ENCODE results near the gene FARS2. TPM values are rescaled to one million over a fixed set of nuclear protein-coding genes. Genes with fewer than 3 reads are reported as not detected.

Gene FARS2
- total and polyA plus RNA-seq, 10 donors, result 9.0 to 27.4 (median 19.8) TPM

DNA sequence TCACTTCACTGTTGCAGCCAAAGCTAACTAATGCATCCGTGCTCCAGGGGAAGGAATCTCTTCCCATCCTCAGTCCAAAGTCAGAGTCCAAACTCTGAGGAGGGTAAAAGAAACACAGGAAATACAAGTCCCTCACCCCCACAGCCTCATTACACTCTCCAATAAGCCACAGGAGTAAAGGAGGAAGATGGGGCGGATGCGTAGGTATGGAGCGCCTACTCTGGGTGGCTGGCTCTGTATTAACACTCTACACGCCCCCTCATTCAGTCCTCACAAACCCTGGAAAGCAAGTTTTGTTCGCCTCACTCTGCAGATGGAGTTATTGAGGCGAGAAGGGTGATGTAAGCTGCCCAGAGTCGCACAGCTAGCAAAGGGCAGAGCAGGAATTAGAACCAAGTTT, 502.6 kb downstream of the FARS2 start:
- 69 to 83% (median 79%) methylated on average over 8 of the region's 8 CpGs for WGBS, 5 donors
- Histone ChIP-seq H3K9me3 (peaks cover 0 to 18% (median 6%) of the 10 kb centered on the region in 8 donors), H3K27me3 (replicated peaks in 1 of 7) (no peaks in the 10 kb centered on the region), H3K27ac (no peak overlapping the region), H3K4me3 (no peak overlapping the region), H3K4me1 (peaks cover 0 to 22% (median 0%) of the 10 kb centered on the region in 6 donors), H3K36me3 (no peaks in the 10 kb centered on the region)
- TF ChIP-seq POLR2A (IDR thresholded peaks at IDR 0.05), result no peak
- no peak for TF ChIP-seq POLR2AphosphoS5 (IDR thresholded peaks at IDR 0.05)
- no peak for TF ChIP-seq CTCF (IDR thresholded peaks at IDR 0.05 in 8 of 11, conservative IDR thresholded peaks at IDR 0.05 in 3 of 11)
- intact Hi-C loops (cut with DNase I; ENCODE audit: low total_unique reads), result no loop called here
- no peak for DNase-seq

GRCh38 chr6:5764401-5764955, 503.2 kb downstream of the FARS2 start:
- Histone ChIP-seq H3K36me3 (no peaks in the 10 kb centered on the region), H3K27ac (no peak overlapping the region), H3K4me1 (peaks cover 0 to 22% (median 0%) of the 10 kb centered on the region in 6 donors), H3K9me3 (peaks cover 0 to 22% (median 8%) of the 10 kb centered on the region in 8 donors), H3K27me3 (replicated peaks in 1 of 7) (no peaks in the 10 kb centered on the region), H3K4me3 (no peak overlapping the region)
- TF ChIP-seq CTCF (IDR thresholded peaks at IDR 0.05 in 8 of 11, conservative IDR thresholded peaks at IDR 0.05 in 3 of 11) (no peak), POLR2A (IDR thresholded peaks at IDR 0.05) (no peak), POLR2AphosphoS5 (IDR thresholded peaks at IDR 0.05) (no peak)
- WGBS, 5 donors, result 69 to 83% (median 81%) methylated on average over 9 of the region's 9 CpGs
- DNase-seq, result no peak
- intact Hi-C loops (cut with DNase I; ENCODE audit: low total_unique reads), result no loop called here

- no peak for TF ChIP-seq POLR2AphosphoS5 (IDR thresholded peaks at IDR 0.05)
- no peak for TF ChIP-seq CTCF (IDR thresholded peaks at IDR 0.05 in 8 of 11, conservative IDR thresholded peaks at IDR 0.05 in 3 of 11)
- TF ChIP-seq POLR2A (IDR thresholded peaks at IDR 0.05), result no peak
- no peaks in the 10 kb centered on the region for H3K36me3 ChIP-seq
- no peak overlapping the region for H3K4me3 ChIP-seq
- H3K4me1 ChIP-seq, result peaks cover 0 to 22% (median 0%) of the 10 kb centered on the region in 6 donors
- H3K27ac ChIP-seq, result no peak overlapping the region
- WGBS, 5 donors, result 87 to 95% (median 92%) methylated on average over 17 of the region's 17 CpGs
- peaks cover 0 to 22% (median 8%) of the 10 kb centered on the region in 8 donors for H3K9me3 ChIP-seq
- H3K27me3 ChIP-seq (replicated peaks in 1 of 7), result no peaks in the 10 kb centered on the region
- no peak for DNase-seq
- intact Hi-C loops (cut with DNase I; ENCODE audit: low total_unique reads), result no loop called here
Measured at GRCh38 chr6:5765141-5765760, 503.9 kb downstream of the FARS2 start.

DNA sequence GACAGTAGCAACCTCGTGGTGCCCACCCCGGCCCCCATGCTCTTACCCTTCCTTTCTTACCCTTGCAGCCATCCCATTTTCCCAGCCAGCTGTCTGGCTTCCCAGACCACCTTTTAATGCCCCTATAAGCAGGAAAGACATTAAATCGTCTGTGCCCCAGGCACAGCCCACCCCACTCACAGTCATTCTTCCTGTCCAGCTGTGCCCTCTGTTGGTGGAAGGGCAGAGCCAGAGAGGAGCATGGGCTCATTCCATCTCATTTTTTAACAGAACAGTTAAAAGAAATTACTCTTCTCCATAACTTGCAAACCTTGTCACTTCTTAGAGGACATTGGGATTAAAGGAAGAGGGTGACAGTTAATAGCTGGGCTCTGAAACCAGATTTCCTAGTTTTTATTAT, 504.9 kb downstream of the FARS2 start:
- no peak for DNase-seq
- Histone ChIP-seq H3K36me3 (peaks cover 0 to 7% (median 1%) of the 10 kb centered on the region in 6 donors), H3K9me3 (peaks cover 0 to 22% (median 8%) of the 10 kb centered on the region in 8 donors), H3K4me1 (peaks cover 0 to 22% (median 0%) of the 10 kb centered on the region in 6 donors), H3K27ac (no peak overlapping the region), H3K27me3 (replicated peaks in 1 of 7) (no peaks in the 10 kb centered on the region), H3K4me3 (no peak overlapping the region)
- TF ChIP-seq POLR2AphosphoS5 (IDR thresholded peaks at IDR 0.05) (no peak), CTCF (IDR thresholded peaks at IDR 0.05 in 8 of 11, conservative IDR thresholded peaks at IDR 0.05 in 3 of 11) (peak in 1 of 11 experiments; percentile 16)
- intact Hi-C loops (cut with DNase I; ENCODE audit: low total_unique reads), result no loop called here
- 60 to 78% (median 70%) methylated on average over 3 of the region's 3 CpGs for WGBS, 5 donors

Data from spleen (tissue), 11 donors.